IMR-90 (cell line): ENCODE data around the gene PLXNB1. TPM values are rescaled to one million over a fixed set of nuclear protein-coding genes. Genes with fewer than 3 reads are reported as not detected.

Experiments
- ATAC-seq: fragments of 200-7000 bp; cut with Tn5 transposase; 2 replicates; pipeline ENCODE4 v1.9.1; 2020; ENCODE audit warnings: low read depth, mild to moderate bottlenecking, moderate library complexity
- BruUV-seq: library from RNA; stranded (reverse); fragments of 400-500 nt; replicated peaks from 2 replicates; lab custom pipeline; 2021; lab: Mats Ljungman, UMichigan
- CTCF ChIA-PET: fragments of 300-600 bp; formaldehyde crosslinking; extraction: SDS; loops from one replicate; lab custom pipeline; 2021; ENCODE audit warnings: antibody characterized with exemption; lab: Yijun Ruan, JAX
- POLR2A ChIA-PET: fragments of 300-600 bp; sonication (Branson Sonifier 250); formaldehyde crosslinking; loops from one replicate; lab custom pipeline; 2022; ENCODE audit warnings: antibody characterized with exemption; ENCODE audit not compliant: unreplicated experiment; lab: Charles Lee
- DNase-seq: peaks from one replicate; pipeline ENCODE4 v3.0.0; 2013
- H2AFZ ChIP-seq: replicated peaks from 2 replicates; pipeline ENCODE3; 2013; ENCODE audit warnings: low read length, mild to moderate bottlenecking; ENCODE audit not compliant: poor library complexity
- H2AK5ac ChIP-seq: 2 replicates; pipeline ENCODE4 v1.6.1; 2013; ENCODE audit warnings: low read depth, low read length, inconsistent platforms
- H2AK9ac ChIP-seq: replicated peaks from 2 replicates; pipeline ENCODE3; 2013; ENCODE audit warnings: mild to moderate bottlenecking, low read depth, low read length, moderate library complexity; ENCODE audit not compliant: poor library complexity
- H2BK120ac ChIP-seq: 2 replicates; pipeline ENCODE4 v1.6.1; 2013; ENCODE audit warnings: low read depth, low read length, inconsistent platforms
- H2BK15ac ChIP-seq: 3 replicates; pipeline ENCODE4 v1.6.1; 2013; ENCODE audit warnings: low read depth, low read length, inconsistent platforms
- H2BK20ac ChIP-seq: 2 replicates; pipeline ENCODE4 v1.6.1; 2013; ENCODE audit warnings: low read depth, mild to moderate bottlenecking, inconsistent platforms, low read length, moderate library complexity
- H2BK5ac ChIP-seq: 2 replicates; pipeline ENCODE4 v1.6.1; 2013; ENCODE audit warnings: mild to moderate bottlenecking, low read depth, low read length, inconsistent platforms; ENCODE audit not compliant: poor library complexity, severe bottlenecking
- H3K14ac ChIP-seq: replicated peaks from 2 replicates; pipeline ENCODE4 v1.6.1; 2013; ENCODE audit warnings: low read depth, low read length, inconsistent platforms
- H3K18ac ChIP-seq: 2 replicates; pipeline ENCODE4 v1.6.1; 2013; ENCODE audit warnings: low read depth, low read length, control low read depth
- H3K23ac ChIP-seq: 2 replicates; pipeline ENCODE4 v1.6.1; 2013; ENCODE audit warnings: low read depth, low read length, inconsistent platforms
- H3K27ac ChIP-seq: 2 replicates; pipeline ENCODE4 v1.5.1; 2013; ENCODE audit warnings: mild to moderate bottlenecking, control low read depth, low read length; ENCODE audit not compliant: insufficient read depth
- H3K27me3 ChIP-seq: 2 replicates; pipeline ENCODE4 v1.6.1; 2013; ENCODE audit warnings: low read length; ENCODE audit not compliant: control insufficient read depth, insufficient read depth
- H3K36me3 ChIP-seq: 2 replicates; pipeline ENCODE4 v1.6.1; 2013; ENCODE audit warnings: low read length, mixed read lengths; ENCODE audit not compliant: control insufficient read depth, insufficient read depth
- H3K4ac ChIP-seq: 2 replicates; pipeline ENCODE4 v1.6.1; 2013; ENCODE audit warnings: low read depth, low read length, inconsistent platforms
- H3K4me1 ChIP-seq: 2 replicates; pipeline ENCODE4 v1.6.1; 2013; ENCODE audit warnings: low read length, mixed read lengths; ENCODE audit not compliant: control insufficient read depth, insufficient read depth
- H3K4me2 ChIP-seq: 2 replicates; pipeline ENCODE4 v1.6.1; 2013; ENCODE audit warnings: low read depth, mild to moderate bottlenecking, control low read depth, low read length, moderate library complexity
- H3K4me3 ChIP-seq: 2 replicates; pipeline ENCODE4 v1.5.1; 2013; ENCODE audit warnings: low read depth, mild to moderate bottlenecking, control low read depth, low read length, moderate library complexity; ENCODE audit not compliant: insufficient read depth
- H3K56ac ChIP-seq: 2 replicates; pipeline ENCODE4 v1.6.1; 2013; ENCODE audit warnings: low read length, inconsistent platforms; ENCODE audit not compliant: insufficient read depth; ENCODE audit errors: extremely low read depth
- H3K79me1 ChIP-seq, 2 experiments: 2 replicates each; pipeline ENCODE4 v1.6.1; 2013; ENCODE audit warnings: low read length in 2 of 2, inconsistent platforms in 1 of 2, low read depth in 1 of 2
- H3K9ac ChIP-seq: 2 replicates; pipeline ENCODE4 v1.6.1; 2013; ENCODE audit warnings: low read depth, low read length, control low read depth
- H3K9me1 ChIP-seq: 2 replicates; pipeline ENCODE4 v1.6.1; 2013; ENCODE audit warnings: low read length, inconsistent platforms; ENCODE audit not compliant: insufficient read depth
- H3K9me3 ChIP-seq: 2 replicates; pipeline ENCODE4 v1.6.1; 2013; ENCODE audit warnings: low read length; ENCODE audit not compliant: control insufficient read depth, insufficient read depth
- H4K20me1 ChIP-seq: 2 replicates; pipeline ENCODE4 v1.6.1; 2013; ENCODE audit warnings: low read length, inconsistent platforms; ENCODE audit not compliant: insufficient read depth
- H4K5ac ChIP-seq: 2 replicates; pipeline ENCODE4 v1.6.1; 2013; ENCODE audit warnings: mild to moderate bottlenecking, low read depth, low read length, control low read depth
- H4K8ac ChIP-seq, 2 experiments: 2 replicates each; pipeline ENCODE4 v1.6.1; 2013; ENCODE audit warnings: low read depth in 2 of 2, low read length in 2 of 2, control low read depth in 1 of 2, inconsistent platforms in 1 of 2
- H4K91ac ChIP-seq: 2 replicates; pipeline ENCODE4 v1.6.1; 2013; ENCODE audit warnings: low read depth, low read length, inconsistent platforms; ENCODE audit not compliant: insufficient read depth
- BHLHE40 ChIP-seq: fragments of 150-350 bp; IDR thresholded peaks from 2 replicates; pipeline ENCODE4 v1.6.1; 2016; ENCODE audit warnings: mild to moderate bottlenecking, low read depth, low read length
- CEBPB ChIP-seq: IDR thresholded peaks from 2 replicates; pipeline ENCODE4 v1.6.1; 2012; ENCODE audit warnings: low read depth, low read length, improper control_type of control experiment
- CHD1 ChIP-seq: IDR thresholded peaks from 2 replicates; pipeline ENCODE4 v1.6.1; 2012; ENCODE audit warnings: low read depth, low read length, improper control_type of control experiment
- CTCF ChIP-seq: conservative IDR thresholded peaks from 2 replicates; pipeline ENCODE4 v1.5.1; 2012; ENCODE audit warnings: mild to moderate bottlenecking, low read depth, low read length, improper control_type of control experiment
- FOS ChIP-seq: fragments of 150-350 bp; IDR thresholded peaks from 2 replicates; pipeline ENCODE4 v1.6.1; 2016; ENCODE audit warnings: low read depth, low read length
- MAFK ChIP-seq: IDR thresholded peaks from 2 replicates; pipeline ENCODE4 v1.6.1; 2012; ENCODE audit warnings: low read depth, low read length, improper control_type of control experiment
- MAZ ChIP-seq: IDR thresholded peaks from 2 replicates; pipeline ENCODE4 v1.6.1; 2012; ENCODE audit warnings: low read depth, mild to moderate bottlenecking, low read length, improper control_type of control experiment, moderate library complexity, borderline replicate concordance
- NFE2L2 ChIP-seq: fragments of 150-350 bp; IDR thresholded peaks from 2 replicates; pipeline ENCODE4 v1.6.1; 2016; ENCODE audit warnings: low read depth, mild to moderate bottlenecking, low read length
- POLR2A ChIP-seq: IDR thresholded peaks from 2 replicates; pipeline ENCODE4 v1.6.1; 2012; ENCODE audit warnings: mild to moderate bottlenecking, low read depth, low read length
- RAD21 ChIP-seq: IDR thresholded peaks from 2 replicates; pipeline ENCODE4 v1.6.1; 2012; ENCODE audit warnings: low read length, improper control_type of control experiment
- RCOR1 ChIP-seq: IDR thresholded peaks from 2 replicates; pipeline ENCODE4 v1.6.1; 2012; ENCODE audit warnings: mild to moderate bottlenecking, low read length, improper control_type of control experiment; ENCODE audit not compliant: insufficient replicate concordance
- RFX5 ChIP-seq: IDR thresholded peaks from 2 replicates; pipeline ENCODE4 v1.8.0; 2012; ENCODE audit warnings: low read depth, mild to moderate bottlenecking, low read length, moderate library complexity
- SMC3 ChIP-seq: fragments of 150-350 bp; IDR thresholded peaks from 2 replicates; pipeline ENCODE4 v1.6.1; 2016; ENCODE audit warnings: low read depth, mild to moderate bottlenecking, antibody characterized with exemption, low read length, moderate library complexity
- WGBS, 2 experiments: methylation state at CpG; one replicate each; pipeline versions ENCODE4 v1.1.5 to v1.1.7; 2013; ENCODE audit warnings: missing lambda C conversion rate in 2 of 2; ENCODE audit not compliant: insufficient read length in 1 of 2; ENCODE audit errors: extremely low coverage in 2 of 2; 5-methylcytosine and 5-hydroxymethylcytosine counted together
- dilution Hi-C: fragments of 300-500 bp; cut with HindIII; formaldehyde crosslinking; loops from one replicate; pipeline ENCODE4 v1.14.3; 2018; ENCODE audit warnings: low sequenced_read_pairs; ENCODE audit not compliant: unreplicated experiment
- in situ Hi-C: fragments of 300-500 bp; cut with MboI; formaldehyde crosslinking; loops from 3 replicates; pipeline ENCODE4 v1.14.3; 2019; ENCODE audit warnings: low sequenced_read_pairs, inconsistent platforms, mixed read lengths
- intact Hi-C: fragments of 100-400 bp; cut with micrococcal nuclease; formaldehyde crosslinking; loops from 2 replicates; pipeline ENCODE4 v1.10.0; 2022
- polyA plus RNA-seq, 3 experiments: library from polyadenylated mRNA; depleted of rRNA; stranded (reverse); fragments of >200 nt; gene quantifications; 2 replicates each; pipeline ENCODE4 v1.2.3, GENCODE V29; 2012; ENCODE audit warnings: low replicate concordance in 1 of 3
- total RNA-seq: library from RNA; depleted of rRNA; stranded (reverse); fragments of >200 nt; gene quantifications from 2 replicates; pipeline ENCODE4 v1.2.3, GENCODE V29; 2012
- TF ChIP-seq, protein P1 (sequence below): fragments of 150-350 bp; IDR thresholded peaks from 2 replicates; pipeline ENCODE4 v1.6.1; 2017; ENCODE audit warnings: mild to moderate bottlenecking, antibody characterized with exemption, low read length, low read depth
- TF ChIP-seq, protein P2 (sequence below): fragments of 150-350 bp; IDR thresholded peaks from 2 replicates; pipeline ENCODE4 v1.6.1; 2016; ENCODE audit warnings: low read depth, mild to moderate bottlenecking, low read length, moderate library complexity, borderline replicate concordance

The PLXNB1 gene
- total and polyA plus RNA-seq, 2 of the 4 experiments (the other 2 are of a cell fraction), result 5.2 to 25.3 TPM

GRCh38 chr3:48426944-48427629 is 2.8 kb downstream of the PLXNB1 start:
- H3K9me3 ChIP-seq, result no peaks in the 10 kb centered on the region

More at GRCh38 chr3:48426944-48427629, 2.8 kb downstream of the PLXNB1 start:
- Histone ChIP-seq H3K9me1 (peaks cover 16% of the 10 kb centered on the region), H3K4me1 (peaks cover 29% of the 10 kb centered on the region), H2BK5ac (no peak overlapping the region), H4K8ac (no peak overlapping the region), H3K4me3 (no peak overlapping the region), H3K79me1 (peaks cover 25 to 59% of the 10 kb centered on the region in 2 experiments; a peak in 3 of 4 replicates), H2AK5ac (peak overlapping the region; percentile 64; the same call in 1 of the 2 replicates), H3K4me2 (no peak overlapping the region; the same call in 1 of the 2 replicates), H3K14ac (peak overlapping the region; percentile 40; the same call in 1 of the 2 replicates), H3K27ac (no peak overlapping the region), H3K23ac (0 out of 2 replicates have a peak overlapping the region, but pooled peaks have one; percentile 62), H3K4ac (peak overlapping the region; percentile 16; the same call in 1 of the 2 replicates), H4K91ac (no peak overlapping the region), H3K36me3 (peaks cover 8% of the 10 kb centered on the region), H4K20me1 (peaks cover 30% of the 10 kb centered on the region), H4K5ac (no peak overlapping the region), H2BK20ac (no peak overlapping the region), H2BK15ac (no peak overlapping the region), H3K9ac (no peak overlapping the region), H2AFZ (peak overlapping the region; percentile 64), H3K18ac (no peak overlapping the region), H2BK120ac (no peak overlapping the region), H2AK9ac (peak overlapping the region; percentile 75), H3K56ac (no peak overlapping the region), H3K27me3 (no peaks in the 10 kb centered on the region)
- intact Hi-C loops, result no loop called here
- dilution Hi-C loops, result no loop called here
- in situ Hi-C loops, result no loop called here
- WGBS, 2 experiments, result 78% methylated on average over 1 of the region's 8 CpGs; no CpG with 5 or more reads in 1 of the 2 experiments
- ATAC-seq, result no peak
- DNase-seq, result no peak
- TF ChIP-seq FOS (no peak), RCOR1 (no peak), NFE2L2 (no peak), MAZ (no peak), RAD21 (no peak), SMC3 (no peak), CEBPB (no peak), BHLHE40 (no peak), MAFK (no peak), CTCF (no peak), POLR2A (no peak), RFX5 (no peak), CHD1 (no peak)
- TF ChIP-seq, protein P1, sequence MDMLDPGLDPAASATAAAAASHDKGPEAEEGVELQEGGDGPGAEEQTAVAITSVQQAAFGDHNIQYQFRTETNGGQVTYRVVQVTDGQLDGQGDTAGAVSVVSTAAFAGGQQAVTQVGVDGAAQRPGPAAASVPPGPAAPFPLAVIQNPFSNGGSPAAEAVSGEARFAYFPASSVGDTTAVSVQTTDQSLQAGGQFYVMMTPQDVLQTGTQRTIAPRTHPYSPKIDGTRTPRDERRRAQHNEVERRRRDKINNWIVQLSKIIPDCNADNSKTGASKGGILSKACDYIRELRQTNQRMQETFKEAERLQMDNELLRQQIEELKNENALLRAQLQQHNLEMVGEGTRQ, result no peak
- TF ChIP-seq, protein P2, sequence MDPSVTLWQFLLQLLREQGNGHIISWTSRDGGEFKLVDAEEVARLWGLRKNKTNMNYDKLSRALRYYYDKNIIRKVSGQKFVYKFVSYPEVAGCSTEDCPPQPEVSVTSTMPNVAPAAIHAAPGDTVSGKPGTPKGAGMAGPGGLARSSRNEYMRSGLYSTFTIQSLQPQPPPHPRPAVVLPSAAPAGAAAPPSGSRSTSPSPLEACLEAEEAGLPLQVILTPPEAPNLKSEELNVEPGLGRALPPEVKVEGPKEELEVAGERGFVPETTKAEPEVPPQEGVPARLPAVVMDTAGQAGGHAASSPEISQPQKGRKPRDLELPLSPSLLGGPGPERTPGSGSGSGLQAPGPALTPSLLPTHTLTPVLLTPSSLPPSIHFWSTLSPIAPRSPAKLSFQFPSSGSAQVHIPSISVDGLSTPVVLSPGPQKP, result no peak
- no TSS peak for BruUV-seq
- CTCF ChIA-PET, result no interaction called here
- POLR2A ChIA-PET, result no interaction called here
